SU-DHL-6 (cell line): Measurements from ENCODE around the gene ZSCAN12.
"Not testable (repeated sequence)": the region's sequence is repeated elsewhere in the genome, so short reads cannot be mapped to it uniquely, and the experiment has no call there.

ENCODE experiments used
- EZH2phosphoT487 ChIP-seq: fragments of 200-600 bp; sonication (generic), shearing (Covaris generic); conservative IDR thresholded peaks from 2 replicates; pipeline ENCODE4 v1.6.1; 2018; ENCODE audit warnings: mild to moderate bottlenecking, antibody characterized with exemption, low read length, moderate library complexity, mixed read lengths
- TF ChIP-seq, protein P1 (sequence below): fragments of 200-600 bp; sonication (generic); IDR thresholded peaks from one replicate; pipeline ENCODE4 v1.5.1; 2017; ENCODE audit warnings: antibody characterized with exemption, mild to moderate bottlenecking, low read length, moderate library complexity; ENCODE audit not compliant: insufficient read depth, poor library complexity, severe bottlenecking

DNA sequence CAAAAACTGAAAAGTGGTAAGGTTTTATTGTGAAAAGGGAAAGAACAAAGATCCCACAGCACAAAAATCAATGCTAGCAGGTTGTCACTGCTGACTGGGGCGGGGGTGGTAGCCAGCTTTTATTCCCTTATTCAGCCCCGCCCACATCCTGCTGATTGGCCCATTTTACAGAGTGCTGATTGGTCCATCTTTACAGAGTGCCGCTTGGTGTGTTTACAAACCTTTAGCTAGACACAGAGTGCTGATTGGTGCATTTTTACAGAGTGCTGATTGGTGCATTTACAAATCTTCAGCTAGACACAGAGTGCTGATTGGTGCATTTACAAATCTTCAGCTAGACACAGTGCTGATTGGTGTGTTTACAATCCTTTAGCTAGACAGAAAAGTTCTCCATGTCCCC is 45.2 kb upstream of the ZSCAN12 start:
- TF ChIP-seq, protein P1, sequence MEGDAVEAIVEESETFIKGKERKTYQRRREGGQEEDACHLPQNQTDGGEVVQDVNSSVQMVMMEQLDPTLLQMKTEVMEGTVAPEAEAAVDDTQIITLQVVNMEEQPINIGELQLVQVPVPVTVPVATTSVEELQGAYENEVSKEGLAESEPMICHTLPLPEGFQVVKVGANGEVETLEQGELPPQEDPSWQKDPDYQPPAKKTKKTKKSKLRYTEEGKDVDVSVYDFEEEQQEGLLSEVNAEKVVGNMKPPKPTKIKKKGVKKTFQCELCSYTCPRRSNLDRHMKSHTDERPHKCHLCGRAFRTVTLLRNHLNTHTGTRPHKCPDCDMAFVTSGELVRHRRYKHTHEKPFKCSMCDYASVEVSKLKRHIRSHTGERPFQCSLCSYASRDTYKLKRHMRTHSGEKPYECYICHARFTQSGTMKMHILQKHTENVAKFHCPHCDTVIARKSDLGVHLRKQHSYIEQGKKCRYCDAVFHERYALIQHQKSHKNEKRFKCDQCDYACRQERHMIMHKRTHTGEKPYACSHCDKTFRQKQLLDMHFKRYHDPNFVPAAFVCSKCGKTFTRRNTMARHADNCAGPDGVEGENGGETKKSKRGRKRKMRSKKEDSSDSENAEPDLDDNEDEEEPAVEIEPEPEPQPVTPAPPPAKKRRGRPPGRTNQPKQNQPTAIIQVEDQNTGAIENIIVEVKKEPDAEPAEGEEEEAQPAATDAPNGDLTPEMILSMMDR: not testable (repeated sequence)
- not testable (repeated sequence) for TF ChIP-seq EZH2phosphoT487
